Bone marrow (tissue), 2 donors: ENCODE results near the gene LYPD6B.

Source experiments
- DNase-seq, 2 donors: peaks; one replicate each; lab custom pipeline; 2025; lab: John Stamatoyannopoulos, UW

LYPD6B gene

GRCh38 chr2:149012545-149012944 is 26.0 kb upstream of the LYPD6B start:
- no peak for DNase-seq

- DNase-seq: no peak
Measured at GRCh38 chr2:149015501-149015900, 23.0 kb upstream of the LYPD6B start.

GRCh38 chr2:149015926-149016563 is 22.5 kb upstream of the LYPD6B start:
- no peak for DNase-seq

GRCh38 chr2:149017116-149017985 is 21.1 kb upstream of the LYPD6B start:
- DNase-seq: peak; percentile 2 to 29

GRCh38 chr2:149018981-149019380 is 19.5 kb upstream of the LYPD6B start:
- DNase-seq: no peak

GRCh38 chr2:149019768-149020167 is 18.7 kb upstream of the LYPD6B start:
- no peak for DNase-seq

GRCh38 chr2:149020432-149020851 is 18.1 kb upstream of the LYPD6B start:
- no peak for DNase-seq

- no peak for DNase-seq
Measured at GRCh38 chr2:149021271-149021719, 17.2 kb upstream of the LYPD6B start.

GRCh38 chr2:149021761-149022160 is 16.7 kb upstream of the LYPD6B start:
- DNase-seq: no peak

- no peak for DNase-seq
Measured at GRCh38 chr2:149023091-149023490, 15.4 kb upstream of the LYPD6B start.

- DNase-seq: no peak
Measured at GRCh38 chr2:149027590-149028250, 10.8 kb upstream of the LYPD6B start.

- no peak for DNase-seq
Measured at GRCh38 chr2:149028377-149028776, 10.1 kb upstream of the LYPD6B start.

GRCh38 chr2:149028891-149029290 is 9.6 kb upstream of the LYPD6B start:
- DNase-seq: no peak

- no peak for DNase-seq
Measured at GRCh38 chr2:149029307-149029965, 9.1 kb upstream of the LYPD6B start.

- DNase-seq: no peak
Measured at GRCh38 chr2:149031396-149031795, 7.1 kb upstream of the LYPD6B start.

GRCh38 chr2:149033716-149034115 is 4.8 kb upstream of the LYPD6B start:
- DNase-seq: no peak

- no peak for DNase-seq
Measured at GRCh38 chr2:149034406-149034805, 4.1 kb upstream of the LYPD6B start.

- no peak for DNase-seq
Measured at GRCh38 chr2:149036507-149037293, 1.8 kb upstream of the LYPD6B start.

GRCh38 chr2:149037851-149038250 is 648 bp upstream of the LYPD6B start:
- DNase-seq: no peak

GRCh38 chr2:149039213-149039724 is 770 bp downstream of the LYPD6B start:
- DNase-seq: no peak

- DNase-seq: no peak
Measured at GRCh38 chr2:149040451-149040850, 2.0 kb downstream of the LYPD6B start.
